GM19099 (cell line): ENCODE measurements around the gene HDC.

Experiments used
- POLR2A ChIP-seq: IDR thresholded peaks from 3 replicates; pipeline ENCODE4 v1.6.1; 2011; ENCODE audit warnings: low read depth; ENCODE audit not compliant: insufficient read length; ENCODE audit errors: extremely low read depth

HDC gene

DNA sequence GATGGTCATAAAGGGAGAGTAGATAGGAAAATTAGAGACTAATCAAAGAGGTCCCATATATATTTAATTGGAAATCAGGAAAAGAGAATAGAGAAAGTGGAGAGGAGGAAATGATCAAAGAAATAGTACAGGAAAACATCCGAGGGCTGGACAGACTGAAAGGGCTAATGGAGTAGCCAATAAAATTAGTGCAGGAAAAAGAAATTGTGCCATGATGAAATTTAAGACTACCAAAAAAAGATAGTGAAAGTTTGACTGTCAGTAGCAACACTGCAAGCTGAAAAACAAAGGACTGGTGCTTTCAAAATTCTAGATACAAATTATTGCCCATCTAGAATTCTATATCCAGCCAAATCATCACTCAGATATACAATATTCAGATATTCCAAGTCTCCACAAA is 47.2 kb downstream of the HDC start:
- TF ChIP-seq POLR2A: no peak

DNA sequence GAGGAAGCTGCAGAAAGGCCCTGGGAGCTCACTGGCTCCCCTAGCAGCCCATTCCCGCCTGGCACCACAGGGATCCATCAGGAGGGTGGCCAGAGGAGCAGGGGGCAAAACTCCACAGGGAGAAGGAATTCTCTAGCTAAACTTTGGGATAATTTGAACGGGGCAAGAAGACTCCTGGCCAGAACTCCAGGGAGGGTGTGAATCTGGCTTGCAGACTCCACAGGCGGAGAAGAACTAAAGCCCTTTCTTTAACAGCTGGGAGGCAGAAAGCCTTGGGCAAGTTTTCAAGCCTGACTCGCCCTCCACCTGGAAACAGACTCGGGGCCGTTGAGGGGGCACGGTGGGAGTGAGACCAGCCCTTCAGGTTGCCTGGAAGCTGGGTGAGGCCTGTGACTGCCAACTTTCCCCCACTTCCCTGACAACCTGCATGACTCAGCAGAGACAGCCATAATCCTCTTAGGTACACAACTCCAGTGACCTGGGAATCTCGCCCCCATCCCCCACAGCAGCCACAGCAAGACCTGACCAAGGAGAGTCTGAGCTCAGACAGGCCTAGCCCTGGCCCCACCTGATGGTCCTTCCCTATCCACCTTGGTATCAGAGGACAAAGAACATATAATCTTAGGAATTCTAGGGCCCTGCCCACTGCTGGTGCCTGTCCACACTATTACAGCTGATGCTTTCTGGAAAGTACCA is 54.9 kb downstream of the HDC start:
- TF ChIP-seq POLR2A: no peak

DNA sequence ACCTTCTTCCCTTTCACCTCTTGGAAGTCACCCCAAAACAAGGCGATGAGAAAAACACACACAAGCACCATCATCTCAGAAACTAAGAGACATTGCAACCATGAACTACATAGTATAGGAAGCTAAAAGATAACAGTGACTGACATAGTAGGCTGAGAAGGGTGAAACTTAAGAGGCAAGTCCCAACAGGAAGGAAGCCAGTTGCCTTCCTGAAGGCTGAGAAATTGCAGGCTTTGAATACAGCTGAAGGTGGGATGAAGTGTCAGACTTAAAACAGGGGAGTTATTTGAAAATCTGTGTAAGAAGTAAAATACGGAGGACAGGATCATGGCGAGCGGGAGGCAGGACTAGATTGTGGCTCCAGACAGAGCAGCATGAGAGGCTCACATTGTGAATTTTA is 55.7 kb downstream of the HDC start:
- TF ChIP-seq POLR2A: no peak

DNA sequence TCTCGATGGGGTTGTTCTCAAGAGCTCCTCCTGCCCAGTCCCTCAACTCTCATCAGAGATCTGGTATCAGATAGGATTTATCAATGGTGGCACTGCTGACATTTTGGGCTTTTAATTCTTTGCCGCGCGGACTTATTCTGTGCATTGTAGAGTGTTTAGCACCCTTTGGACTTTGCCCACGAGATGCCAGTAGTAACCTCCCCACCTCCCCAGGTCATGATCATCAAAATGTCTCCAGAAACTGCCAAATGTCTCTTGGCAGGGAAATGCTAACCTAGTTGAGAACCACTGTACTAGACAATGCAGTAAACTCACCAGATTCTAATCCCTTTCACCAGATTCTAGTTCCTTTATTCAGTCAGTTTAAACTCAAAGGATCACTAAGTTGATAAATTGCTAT is 59.5 kb downstream of the HDC start:
- no peak for TF ChIP-seq POLR2A

DNA sequence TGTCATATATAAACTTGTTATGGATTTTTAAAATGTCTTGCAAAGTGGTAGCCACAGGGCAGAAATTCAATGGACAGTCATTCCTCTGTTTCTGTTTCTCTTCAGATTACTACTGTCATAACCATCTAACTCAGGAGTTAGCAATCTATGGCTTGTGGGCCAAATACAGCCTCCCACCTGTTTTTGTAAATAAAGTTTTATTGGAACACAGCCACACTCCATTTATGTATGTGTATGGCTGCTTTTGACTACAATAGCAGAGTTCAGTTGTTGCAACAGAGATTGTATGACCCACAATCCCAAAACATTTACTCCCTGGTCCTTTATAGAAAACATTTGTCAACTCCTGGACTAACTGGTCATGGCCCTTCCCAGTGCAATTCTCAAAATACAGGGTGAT is 63.5 kb downstream of the HDC start:
- no peak for TF ChIP-seq POLR2A

DNA sequence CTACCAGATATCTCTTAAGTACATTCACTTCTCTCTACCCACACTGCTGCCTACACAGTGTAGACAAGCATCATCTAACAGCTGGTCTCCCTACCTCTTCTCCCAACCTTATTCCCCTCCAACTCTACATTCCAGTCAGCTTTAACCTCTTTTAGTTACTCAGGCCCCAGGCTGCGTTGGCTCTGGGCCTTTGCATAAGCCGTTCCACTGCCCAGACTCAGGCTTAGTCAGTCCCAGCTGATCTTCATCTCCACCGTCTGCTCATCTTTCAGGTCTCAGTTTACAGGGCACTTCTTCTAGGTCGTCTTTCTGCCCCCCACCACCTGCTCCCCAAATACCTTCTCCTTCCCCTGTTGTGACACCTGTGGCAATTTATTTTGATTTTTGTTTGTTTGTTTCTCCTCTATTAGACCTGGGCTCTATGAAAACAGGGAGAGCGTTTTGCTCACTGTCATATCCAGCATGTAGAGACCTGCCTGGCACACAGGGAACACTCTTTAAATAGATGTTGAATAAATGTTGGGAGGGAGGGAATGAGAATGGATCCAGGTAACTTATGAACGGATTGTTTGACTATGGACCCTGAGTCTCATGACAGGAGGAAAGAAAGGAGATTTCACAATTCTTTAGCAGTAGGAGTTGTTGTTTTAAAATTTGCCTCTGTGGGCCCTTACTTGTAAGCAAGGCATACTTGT is 72.5 kb downstream of the HDC start:
- TF ChIP-seq POLR2A: no peak

DNA sequence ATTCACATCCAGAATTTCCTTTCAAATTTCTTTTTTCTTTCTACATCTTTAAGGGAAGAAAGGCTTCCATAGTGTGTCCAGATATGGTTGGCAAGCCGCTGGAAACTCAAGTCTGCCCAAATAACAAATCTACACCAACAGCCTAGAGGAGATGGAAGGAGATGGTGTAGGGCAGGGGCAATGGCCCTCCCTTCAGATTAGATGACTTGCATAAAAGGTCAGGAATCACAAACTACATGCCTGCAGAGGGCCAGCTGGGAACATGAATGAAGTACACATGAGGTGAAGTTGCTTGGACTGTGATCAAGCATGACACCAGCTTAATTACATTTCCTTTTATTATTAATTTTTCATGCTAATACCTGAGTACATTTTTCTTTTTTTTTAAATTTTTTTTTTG is 73.4 kb downstream of the HDC start:
- no peak for TF ChIP-seq POLR2A
